Neural cell (in vitro differentiated cells): ENCODE measurements around the gene ZNF669. TPM values are rescaled to one million over a fixed set of nuclear protein-coding genes. Genes with fewer than 3 reads are reported as not detected.

Source experiments
- H2AFZ ChIP-seq: fragments of 200-600, 300-800 bp; sonication (generic), shearing (Covaris generic); 2 replicates; pipeline ENCODE4 v1.6.0; 2014; ENCODE audit warnings: low read depth, mild to moderate bottlenecking, antibody characterized with exemption, low read length, moderate library complexity
- H3F3A ChIP-seq: fragments of 200-600 bp; shearing (Covaris generic); 2 replicates; pipeline ENCODE4 v1.6.1; 2016; ENCODE audit warnings: mild to moderate bottlenecking, moderate library complexity, mixed read lengths, antibody characterized with exemption, low read length; ENCODE audit not compliant: insufficient read depth, poor library complexity, severe bottlenecking
- H3K27ac ChIP-seq: fragments of 200-600, 300-800 bp; sonication (generic), shearing (Covaris generic); 2 replicates; pipeline ENCODE4 v1.5.1; 2014; ENCODE audit warnings: mild to moderate bottlenecking, low read length, moderate library complexity
- H3K27me3 ChIP-seq: fragments of 300-800, 200-600 bp; sonication (generic), shearing (Covaris generic); 2 replicates; pipeline ENCODE4 v1.6.0; 2014; ENCODE audit warnings: mild to moderate bottlenecking, low read depth, low read length, moderate library complexity; ENCODE audit not compliant: insufficient read depth
- H3K36me3 ChIP-seq: fragments of 300-800, 200-600 bp; sonication (generic), shearing (Covaris generic); 2 replicates; pipeline ENCODE4 v1.5.1; 2014; ENCODE audit warnings: mild to moderate bottlenecking, antibody characterized with exemption, low read length, moderate library complexity; ENCODE audit not compliant: insufficient read depth
- H3K4me2 ChIP-seq: fragments of 300-800, 200-600 bp; sonication (generic), shearing (Covaris generic); 2 replicates; pipeline ENCODE4 v1.6.0; 2014; ENCODE audit warnings: mild to moderate bottlenecking, low read length
- H3K4me3 ChIP-seq: fragments of 300-800, 200-600 bp; sonication (generic), shearing (Covaris generic); 2 replicates; pipeline ENCODE4 v1.5.1; 2014; ENCODE audit warnings: mild to moderate bottlenecking, low read length, moderate library complexity
- H3K79me2 ChIP-seq: fragments of 200-600 bp; shearing (Covaris generic); replicated peaks from 2 replicates; pipeline ENCODE4 v1.6.0; 2014; ENCODE audit warnings: mild to moderate bottlenecking, low read length, moderate library complexity; ENCODE audit not compliant: insufficient read depth
- H3K9ac ChIP-seq: fragments of 300-800, 200-600 bp; sonication (generic), shearing (Covaris generic); 2 replicates; pipeline ENCODE4 v1.6.1; 2016; ENCODE audit warnings: mild to moderate bottlenecking, low read length, mixed read lengths
- H3K9me2 ChIP-seq: fragments of 200-600 bp; shearing (Covaris generic); 2 replicates; pipeline ENCODE4 v1.6.1; 2016; ENCODE audit warnings: mild to moderate bottlenecking, low read length, mixed read lengths; ENCODE audit not compliant: insufficient read depth
- H3K9me3 ChIP-seq: fragments of 200-600, 300-800 bp; sonication (generic), shearing (Covaris generic); 2 replicates; pipeline ENCODE4 v1.6.1; 2016; ENCODE audit warnings: mild to moderate bottlenecking, mixed run types, low read length, moderate library complexity, mixed read lengths
- H4K20me1 ChIP-seq: fragments of 200-600 bp; shearing (Covaris generic); 2 replicates; pipeline ENCODE4 v1.6.1; 2016; ENCODE audit warnings: mild to moderate bottlenecking, mixed run types; ENCODE audit not compliant: insufficient read depth
- EP300 ChIP-seq: fragments of 450-650 bp; conservative IDR thresholded peaks from 2 replicates; pipeline ENCODE4 v1.6.1; 2014; ENCODE audit warnings: antibody characterized with exemption, mild to moderate bottlenecking, moderate library complexity; ENCODE audit not compliant: poor library complexity, severe bottlenecking
- EZH2 ChIP-seq: fragments of 200-600, 300-800 bp; shearing (Covaris generic), sonication (generic); IDR thresholded peaks from 2 replicates; pipeline ENCODE4 v1.6.1; 2014; ENCODE audit warnings: antibody characterized with exemption, low read length, borderline replicate concordance, mild to moderate bottlenecking; ENCODE audit not compliant: insufficient read depth, poor library complexity, severe bottlenecking
- MXI1 ChIP-seq: fragments of 450-650 bp; conservative IDR thresholded peaks from 2 replicates; pipeline ENCODE4 v1.6.1; 2014; ENCODE audit warnings: antibody characterized with exemption, mild to moderate bottlenecking; ENCODE audit not compliant: poor library complexity, severe bottlenecking
- POLR2AphosphoS5 ChIP-seq: IDR thresholded peaks from 2 replicates; pipeline ENCODE4 v1.6.1; 2012
- RAD21 ChIP-seq: fragments of 450-650 bp; conservative IDR thresholded peaks from 2 replicates; pipeline ENCODE4 v1.6.1; 2014; ENCODE audit warnings: antibody characterized with exemption, mild to moderate bottlenecking, moderate library complexity
- SMC3 ChIP-seq: fragments of 450-650 bp; conservative IDR thresholded peaks from 2 replicates; pipeline ENCODE4 v1.6.1; 2014; ENCODE audit warnings: antibody characterized with exemption, mild to moderate bottlenecking, moderate library complexity; ENCODE audit not compliant: poor library complexity
- TAF1 ChIP-seq: IDR thresholded peaks from 2 replicates; pipeline ENCODE4 v1.6.1; 2012; ENCODE audit warnings: low read depth
- polyA plus RNA-seq: library from polyadenylated mRNA; depleted of rRNA; stranded (reverse); fragments of >200 nt; gene quantifications from 2 replicates; pipeline ENCODE4 v1.2.3, GENCODE V29; 2014
- TF ChIP-seq, protein P1 (sequence below): fragments of 450-650 bp; IDR thresholded peaks from 2 replicates; pipeline ENCODE4 v1.5.1; 2014; ENCODE audit warnings: antibody characterized with exemption, mild to moderate bottlenecking, moderate library complexity; ENCODE audit not compliant: poor library complexity, severe bottlenecking
- TF ChIP-seq, protein P2 (sequence below): IDR thresholded peaks from 2 replicates; pipeline ENCODE4 v1.6.1; 2012; ENCODE audit warnings: borderline replicate concordance

The ZNF669 gene
- polyA plus RNA-seq, 1 donor from 2014 or later: 22.7 TPM

DNA sequence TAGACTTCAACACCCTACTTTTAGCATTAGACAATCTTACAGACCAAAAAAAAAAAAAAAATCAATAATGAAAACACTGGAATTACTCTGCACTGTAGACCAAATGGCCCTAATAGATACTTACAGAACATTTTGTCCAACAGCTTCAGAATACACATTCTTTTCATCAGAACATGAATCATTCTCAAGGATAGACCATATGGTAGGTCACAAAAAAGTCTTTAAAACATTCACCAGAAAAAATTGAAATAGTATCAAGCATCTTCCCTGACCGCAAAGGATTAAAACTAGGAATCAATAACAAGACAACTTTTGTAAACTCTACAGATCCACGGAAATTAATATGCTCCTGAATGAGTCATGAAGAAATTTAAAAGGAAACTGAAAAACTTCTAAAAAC lies 48.1 kb downstream of the ZNF669 start:
- no peak overlapping the region for H3K9ac ChIP-seq
- H3K27ac ChIP-seq: no peak overlapping the region
- TF ChIP-seq TAF1: no peak
- TF ChIP-seq EZH2: no peak
- TF ChIP-seq MXI1: no peak
- no peak for TF ChIP-seq SMC3
- no peak for TF ChIP-seq EP300
- no peak for TF ChIP-seq RAD21
- TF ChIP-seq, protein P1, sequence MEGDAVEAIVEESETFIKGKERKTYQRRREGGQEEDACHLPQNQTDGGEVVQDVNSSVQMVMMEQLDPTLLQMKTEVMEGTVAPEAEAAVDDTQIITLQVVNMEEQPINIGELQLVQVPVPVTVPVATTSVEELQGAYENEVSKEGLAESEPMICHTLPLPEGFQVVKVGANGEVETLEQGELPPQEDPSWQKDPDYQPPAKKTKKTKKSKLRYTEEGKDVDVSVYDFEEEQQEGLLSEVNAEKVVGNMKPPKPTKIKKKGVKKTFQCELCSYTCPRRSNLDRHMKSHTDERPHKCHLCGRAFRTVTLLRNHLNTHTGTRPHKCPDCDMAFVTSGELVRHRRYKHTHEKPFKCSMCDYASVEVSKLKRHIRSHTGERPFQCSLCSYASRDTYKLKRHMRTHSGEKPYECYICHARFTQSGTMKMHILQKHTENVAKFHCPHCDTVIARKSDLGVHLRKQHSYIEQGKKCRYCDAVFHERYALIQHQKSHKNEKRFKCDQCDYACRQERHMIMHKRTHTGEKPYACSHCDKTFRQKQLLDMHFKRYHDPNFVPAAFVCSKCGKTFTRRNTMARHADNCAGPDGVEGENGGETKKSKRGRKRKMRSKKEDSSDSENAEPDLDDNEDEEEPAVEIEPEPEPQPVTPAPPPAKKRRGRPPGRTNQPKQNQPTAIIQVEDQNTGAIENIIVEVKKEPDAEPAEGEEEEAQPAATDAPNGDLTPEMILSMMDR: no peak
- TF ChIP-seq, protein P2, sequence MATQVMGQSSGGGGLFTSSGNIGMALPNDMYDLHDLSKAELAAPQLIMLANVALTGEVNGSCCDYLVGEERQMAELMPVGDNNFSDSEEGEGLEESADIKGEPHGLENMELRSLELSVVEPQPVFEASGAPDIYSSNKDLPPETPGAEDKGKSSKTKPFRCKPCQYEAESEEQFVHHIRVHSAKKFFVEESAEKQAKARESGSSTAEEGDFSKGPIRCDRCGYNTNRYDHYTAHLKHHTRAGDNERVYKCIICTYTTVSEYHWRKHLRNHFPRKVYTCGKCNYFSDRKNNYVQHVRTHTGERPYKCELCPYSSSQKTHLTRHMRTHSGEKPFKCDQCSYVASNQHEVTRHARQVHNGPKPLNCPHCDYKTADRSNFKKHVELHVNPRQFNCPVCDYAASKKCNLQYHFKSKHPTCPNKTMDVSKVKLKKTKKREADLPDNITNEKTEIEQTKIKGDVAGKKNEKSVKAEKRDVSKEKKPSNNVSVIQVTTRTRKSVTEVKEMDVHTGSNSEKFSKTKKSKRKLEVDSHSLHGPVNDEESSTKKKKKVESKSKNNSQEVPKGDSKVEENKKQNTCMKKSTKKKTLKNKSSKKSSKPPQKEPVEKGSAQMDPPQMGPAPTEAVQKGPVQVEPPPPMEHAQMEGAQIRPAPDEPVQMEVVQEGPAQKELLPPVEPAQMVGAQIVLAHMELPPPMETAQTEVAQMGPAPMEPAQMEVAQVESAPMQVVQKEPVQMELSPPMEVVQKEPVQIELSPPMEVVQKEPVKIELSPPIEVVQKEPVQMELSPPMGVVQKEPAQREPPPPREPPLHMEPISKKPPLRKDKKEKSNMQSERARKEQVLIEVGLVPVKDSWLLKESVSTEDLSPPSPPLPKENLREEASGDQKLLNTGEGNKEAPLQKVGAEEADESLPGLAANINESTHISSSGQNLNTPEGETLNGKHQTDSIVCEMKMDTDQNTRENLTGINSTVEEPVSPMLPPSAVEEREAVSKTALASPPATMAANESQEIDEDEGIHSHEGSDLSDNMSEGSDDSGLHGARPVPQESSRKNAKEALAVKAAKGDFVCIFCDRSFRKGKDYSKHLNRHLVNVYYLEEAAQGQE: no peak
- TF ChIP-seq POLR2AphosphoS5: no peak
- H3K79me2 ChIP-seq: peaks cover 38% of the 10 kb centered on the region
- no peak overlapping the region for H2AFZ ChIP-seq
- H3K27me3 ChIP-seq: no peaks in the 10 kb centered on the region
- no peak overlapping the region for H3K4me3 ChIP-seq
- no peak overlapping the region for H3K4me2 ChIP-seq
- no peaks in the 10 kb centered on the region for H3K9me2 ChIP-seq
- no peaks in the 10 kb centered on the region for H3F3A ChIP-seq
- no peaks in the 10 kb centered on the region for H4K20me1 ChIP-seq
- H3K36me3 ChIP-seq: no peaks in the 10 kb centered on the region
- H3K9me3 ChIP-seq: peaks cover 5% of the 10 kb centered on the region

DNA sequence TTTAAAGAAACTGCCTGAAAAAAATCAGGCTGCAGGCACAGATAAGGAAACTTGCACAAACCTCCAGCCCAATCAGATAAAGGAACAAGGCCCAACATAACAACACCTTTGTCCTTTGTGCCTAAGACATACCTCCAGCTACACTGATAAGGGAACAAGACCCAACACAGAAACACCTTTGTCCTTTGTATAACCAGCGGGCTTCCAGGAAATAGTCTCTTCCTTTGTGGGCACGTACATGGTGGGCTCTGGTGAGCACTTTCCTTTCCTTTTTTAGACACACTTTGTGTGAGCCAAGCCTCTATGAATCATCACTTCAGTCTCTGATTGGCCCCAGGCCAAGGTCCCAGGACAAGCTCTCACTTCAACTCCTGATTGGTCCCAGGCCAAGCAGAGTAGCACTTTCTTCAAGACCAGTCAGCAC lies 49.2 kb downstream of the ZNF669 start:
- H3K9ac ChIP-seq: no peak overlapping the region
- TF ChIP-seq RAD21 (no peak), SMC3 (no peak), EP300 (no peak), MXI1 (no peak), POLR2AphosphoS5 (no peak), TAF1 (no peak), EZH2 (no peak)
- TF ChIP-seq, protein P1: no peak
- TF ChIP-seq, protein P2: no peak
- no peaks in the 10 kb centered on the region for H3F3A ChIP-seq
- H2AFZ ChIP-seq: no peak overlapping the region
- no peaks in the 10 kb centered on the region for H3K36me3 ChIP-seq
- no peaks in the 10 kb centered on the region for H4K20me1 ChIP-seq
- no peak overlapping the region for H3K27ac ChIP-seq
- peaks cover 38% of the 10 kb centered on the region for H3K79me2 ChIP-seq
- peaks cover 5% of the 10 kb centered on the region for H3K9me3 ChIP-seq
- H3K27me3 ChIP-seq: no peaks in the 10 kb centered on the region
- H3K4me2 ChIP-seq: no peak overlapping the region
- H3K4me3 ChIP-seq: no peak overlapping the region
- H3K9me2 ChIP-seq: no peaks in the 10 kb centered on the region
